A673 (cell line): Measurements from ENCODE around the gene ZNF264. TPM values are rescaled to one million over a fixed set of nuclear protein-coding genes. Genes with fewer than 3 reads are reported as not detected.

Experiments
- BruUV-seq: library from RNA; stranded (reverse); fragments of 400-500 nt; replicated peaks from 2 replicates; lab custom pipeline; 2021; lab: Mats Ljungman, UMichigan
- CTCF ChIA-PET: fragments of 300-600 bp; sonication (Branson Sonifier 250); formaldehyde crosslinking; loops from one replicate; lab custom pipeline; 2022; ENCODE audit warnings: antibody characterized with exemption; lab: Charles Lee
- POLR2A ChIA-PET: fragments of 300-600 bp; sonication (Branson Sonifier 250); formaldehyde crosslinking; loops from one replicate; lab custom pipeline; 2022; ENCODE audit warnings: antibody characterized with exemption; ENCODE audit not compliant: low non-redundant PET; lab: Charles Lee
- DNase-seq: peaks from one replicate; pipeline ENCODE4 v3.0.0-alpha.2; 2015; ENCODE audit warnings: low spot score
- H3K27ac ChIP-seq: fragments of 200-600 bp; sonication (generic); 2 replicates; pipeline ENCODE4 v1.5.1; 2016; ENCODE audit warnings: mixed run types, low read depth, mild to moderate bottlenecking, mixed read lengths, antibody characterized with exemption, low read length; ENCODE audit not compliant: poor library complexity, severe bottlenecking
- H3K27me3 ChIP-seq: fragments of 200-600 bp; sonication (generic); replicated peaks from 2 replicates; pipeline ENCODE4 v1.6.1; 2017; ENCODE audit warnings: mixed run types, low read depth, mild to moderate bottlenecking, mixed read lengths, antibody characterized with exemption, low read length; ENCODE audit not compliant: insufficient read depth, poor library complexity
- H3K36me3 ChIP-seq: fragments of 200-600 bp; sonication (generic); 2 replicates; pipeline ENCODE4 v1.6.1; 2016; ENCODE audit warnings: mixed run types, mild to moderate bottlenecking, mixed read lengths, antibody characterized with exemption, low read length; ENCODE audit not compliant: insufficient read depth, poor library complexity, severe bottlenecking
- H3K4me1 ChIP-seq: fragments of 200-600 bp; sonication (generic); 2 replicates; pipeline ENCODE4 v1.6.1; 2017; ENCODE audit warnings: mixed run types, mild to moderate bottlenecking, mixed read lengths, antibody characterized with exemption, low read length; ENCODE audit not compliant: insufficient read depth, poor library complexity, severe bottlenecking
- H3K4me3 ChIP-seq: fragments of 200-600 bp; sonication (generic); 2 replicates; pipeline ENCODE4 v1.5.1; 2016; ENCODE audit warnings: low read depth, mixed run types, mild to moderate bottlenecking, mixed read lengths, low read length; ENCODE audit not compliant: poor library complexity, severe bottlenecking
- H3K9me3 ChIP-seq: fragments of 200-600 bp; sonication (generic); 2 replicates; pipeline ENCODE4 v1.6.1; 2016; ENCODE audit warnings: mixed run types, low read depth, mild to moderate bottlenecking, mixed read lengths, antibody characterized with exemption, low read length; ENCODE audit not compliant: poor library complexity, severe bottlenecking
- EZH2 ChIP-seq: fragments of 200-600 bp; sonication (generic); IDR thresholded peaks from 2 replicates; pipeline ENCODE4 v1.6.1; 2017; ENCODE audit warnings: borderline replicate concordance, low read depth, mild to moderate bottlenecking, mixed read lengths, antibody characterized with exemption, low read length; ENCODE audit not compliant: poor library complexity, severe bottlenecking
- intact Hi-C: fragments of 100-400 bp; cut with micrococcal nuclease; formaldehyde crosslinking; loops from one replicate; pipeline ENCODE4 v1.10.0; 2022; ENCODE audit not compliant: unreplicated experiment
- total RNA-seq: library from RNA; stranded (reverse); gene quantifications from 2 replicates; pipeline ENCODE4 v1.2.3, GENCODE V29; 2021
- TF ChIP-seq, protein P1 (sequence below): fragments of 300-800, 200-600 bp; sonication (generic); conservative IDR thresholded peaks from 2 replicates; pipeline ENCODE4 v1.5.1; 2017; ENCODE audit warnings: low read depth, mild to moderate bottlenecking, antibody characterized with exemption, low read length, moderate library complexity, mixed read lengths

The ZNF264 gene
- total RNA-seq, 1 experiment from 2014 or later, result 25.8 TPM

- POLR2A ChIA-PET, result no interaction called here
- no TSS peak for BruUV-seq
- H3K4me3 ChIP-seq, result no peak overlapping the region
- DNase-seq, result no peak
- CTCF ChIA-PET, result no interaction called here
- H3K27ac ChIP-seq, result no peak overlapping the region
- no peaks in the 10 kb centered on the region for H3K36me3 ChIP-seq
- no peaks in the 10 kb centered on the region for H3K4me1 ChIP-seq
- intact Hi-C loops, result no loop called here
- H3K9me3 ChIP-seq, result no peaks in the 10 kb centered on the region
- TF ChIP-seq, protein P1, sequence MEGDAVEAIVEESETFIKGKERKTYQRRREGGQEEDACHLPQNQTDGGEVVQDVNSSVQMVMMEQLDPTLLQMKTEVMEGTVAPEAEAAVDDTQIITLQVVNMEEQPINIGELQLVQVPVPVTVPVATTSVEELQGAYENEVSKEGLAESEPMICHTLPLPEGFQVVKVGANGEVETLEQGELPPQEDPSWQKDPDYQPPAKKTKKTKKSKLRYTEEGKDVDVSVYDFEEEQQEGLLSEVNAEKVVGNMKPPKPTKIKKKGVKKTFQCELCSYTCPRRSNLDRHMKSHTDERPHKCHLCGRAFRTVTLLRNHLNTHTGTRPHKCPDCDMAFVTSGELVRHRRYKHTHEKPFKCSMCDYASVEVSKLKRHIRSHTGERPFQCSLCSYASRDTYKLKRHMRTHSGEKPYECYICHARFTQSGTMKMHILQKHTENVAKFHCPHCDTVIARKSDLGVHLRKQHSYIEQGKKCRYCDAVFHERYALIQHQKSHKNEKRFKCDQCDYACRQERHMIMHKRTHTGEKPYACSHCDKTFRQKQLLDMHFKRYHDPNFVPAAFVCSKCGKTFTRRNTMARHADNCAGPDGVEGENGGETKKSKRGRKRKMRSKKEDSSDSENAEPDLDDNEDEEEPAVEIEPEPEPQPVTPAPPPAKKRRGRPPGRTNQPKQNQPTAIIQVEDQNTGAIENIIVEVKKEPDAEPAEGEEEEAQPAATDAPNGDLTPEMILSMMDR, result no peak
- TF ChIP-seq EZH2, result no peak
- H3K27me3 ChIP-seq, result no peaks in the 10 kb centered on the region
Observed at GRCh38 chr19:57262044-57262443, 70.7 kb downstream of the ZNF264 start.

GRCh38 chr19:57263244-57263741 lies 72.0 kb downstream of the ZNF264 start:
- Histone ChIP-seq H3K36me3 (no peaks in the 10 kb centered on the region), H3K27me3 (no peaks in the 10 kb centered on the region), H3K9me3 (no peaks in the 10 kb centered on the region), H3K4me3 (no peak overlapping the region), H3K4me1 (no peaks in the 10 kb centered on the region), H3K27ac (no peak overlapping the region)
- no peak for DNase-seq
- intact Hi-C loops, result no loop called here
- TF ChIP-seq, protein P1, result no peak
- TF ChIP-seq EZH2, result no peak
- BruUV-seq, result no TSS peak
- ChIA-PET POLR2A (no interaction called here), CTCF (no interaction called here)

- no peaks in the 10 kb centered on the region for H3K36me3 ChIP-seq
- no peaks in the 10 kb centered on the region for H3K27me3 ChIP-seq
- H3K27ac ChIP-seq, result no peak overlapping the region
- intact Hi-C loops, result no loop called here
- ChIA-PET POLR2A (no interaction called here), CTCF (no interaction called here)
- TF ChIP-seq, protein P1, result no peak
- no peak for TF ChIP-seq EZH2
- BruUV-seq, result no TSS peak
- no peaks in the 10 kb centered on the region for H3K9me3 ChIP-seq
- no peaks in the 10 kb centered on the region for H3K4me1 ChIP-seq
- no peak overlapping the region for H3K4me3 ChIP-seq
- no peak for DNase-seq
Observed at GRCh38 chr19:57267291-57267690, 76.0 kb downstream of the ZNF264 start.
